HEK293T (cell line): Measurements from ENCODE around the gene ARL15.

ENCODE experiments used
- ELF4 ChIP-seq: fragments of 450-650 bp; IDR thresholded peaks from 2 replicates; pipeline ENCODE4 v1.6.1; 2017; ENCODE audit warnings: antibody characterized with exemption
- PKNOX1 ChIP-seq: fragments of 450-650 bp; IDR thresholded peaks from 2 replicates; pipeline ENCODE4 v1.6.1; 2016
- SP1 ChIP-seq: fragments of 450-650 bp; IDR thresholded peaks from 2 replicates; pipeline ENCODE4 v1.6.1; 2017

DNA sequence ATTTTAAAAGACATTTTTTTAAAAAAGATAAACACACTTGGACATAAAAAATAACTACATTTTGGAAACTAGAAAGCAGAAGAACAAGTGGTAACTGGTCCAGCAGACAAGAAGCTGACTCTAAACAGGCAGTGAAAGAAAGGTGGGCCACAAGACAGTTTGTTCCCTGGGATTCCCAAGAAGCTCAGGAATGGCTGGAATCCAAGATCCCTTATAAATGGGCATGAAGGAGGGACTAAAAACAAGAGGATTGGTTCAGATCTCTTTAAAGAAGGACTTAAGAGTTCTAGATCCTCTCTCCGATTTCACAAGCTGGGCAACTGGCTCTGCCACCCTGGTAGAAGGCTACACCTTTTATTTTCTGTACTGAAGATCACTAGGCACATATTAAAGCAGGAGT, 102.8 kb downstream of the ARL15 start:
- TF ChIP-seq ELF4 (no peak), PKNOX1 (no peak), SP1 (no peak)
